ENCODE measurements around the gene TOM1L1.

The TOM1L1 gene

GRCh38 chr17:54891176-54891821 is 9.4 kb upstream of the TOM1L1 start:
- TF ChIP-seq Cebpa-rat (IDR thresholded peaks at IDR 0.05) = no peak
- Histone ChIP-seq H4K20me1 (no peaks in the 10 kb centered on the region), H3K9me3 (replicated peaks in 1 of 11) (no peaks in the 10 kb centered on the region), H3K9ac (no peak overlapping the region), H3K27me3 (no peaks in the 10 kb centered on the region), H3K36me3 (no peaks in the 10 kb centered on the region), H3K4me2 (no peak overlapping the region), H3K4me1 (no peaks in the 10 kb centered on the region), H3K4me3 (no peak overlapping the region), H3K27ac (no peak overlapping the region)

- Histone ChIP-seq H3K4me3 (no peak overlapping the region), H3K4me1 (no peaks in the 10 kb centered on the region), H3K4me2 (no peak overlapping the region), H3K27me3 (no peaks in the 10 kb centered on the region), H3K36me3 (no peaks in the 10 kb centered on the region), H3K9ac (no peak overlapping the region), H4K20me1 (no peaks in the 10 kb centered on the region), H3K9me3 (replicated peaks in 1 of 11) (no peaks in the 10 kb centered on the region), H3K27ac (no peak overlapping the region)
- no peak for TF ChIP-seq Cebpa-rat (IDR thresholded peaks at IDR 0.05)
Measured at GRCh38 chr17:54892360-54892759, 8.3 kb upstream of the TOM1L1 start.

- H3K27ac ChIP-seq = no peak overlapping the region
- H3K4me3 ChIP-seq = no peak overlapping the region
- H3K9ac ChIP-seq = no peak overlapping the region
- no peaks in the 10 kb centered on the region for H3K27me3 ChIP-seq
- H4K20me1 ChIP-seq = no peaks in the 10 kb centered on the region
- TF ChIP-seq Cebpa-rat (IDR thresholded peaks at IDR 0.05) = no peak
- peaks cover 9 to 17% (median 13%) of the 10 kb centered on the region in 11 experiments; a peak in 20 of 22 replicates for H3K9me3 ChIP-seq (replicated peaks in 1 of 11)
- H3K4me2 ChIP-seq = peak overlapping the region in 3 of 11 experiments; percentile 1 to 11 (median 2); a peak in 2 of 22 replicates
- H3K36me3 ChIP-seq = no peaks in the 10 kb centered on the region
- peaks cover 0 to 5% (median 0%) of the 10 kb centered on the region in 10 experiments; a peak in 1 of 20 replicates for H3K4me1 ChIP-seq
Measured at GRCh38 chr17:54898576-54898975, 2.1 kb upstream of the TOM1L1 start.

- no peak overlapping the region for H3K27ac ChIP-seq
- no peak overlapping the region for H3K9ac ChIP-seq
- peaks cover 0 to 5% (median 0%) of the 10 kb centered on the region in 10 experiments; a peak in 1 of 20 replicates for H3K4me1 ChIP-seq
- H3K9me3 ChIP-seq (replicated peaks in 1 of 11) = peaks cover 9 to 17% (median 13%) of the 10 kb centered on the region in 11 experiments; a peak in 20 of 22 replicates
- no peak overlapping the region for H3K4me3 ChIP-seq
- no peaks in the 10 kb centered on the region for H4K20me1 ChIP-seq
- TF ChIP-seq Cebpa-rat (IDR thresholded peaks at IDR 0.05) = no peak
- H3K36me3 ChIP-seq = no peaks in the 10 kb centered on the region
- no peak overlapping the region for H3K4me2 ChIP-seq
- no peaks in the 10 kb centered on the region for H3K27me3 ChIP-seq
Measured at GRCh38 chr17:54899201-54899600, 1.5 kb upstream of the TOM1L1 start.

- peaks cover 9 to 17% (median 13%) of the 10 kb centered on the region in 11 experiments; a peak in 20 of 22 replicates for H3K9me3 ChIP-seq (replicated peaks in 1 of 11)
- no peaks in the 10 kb centered on the region for H3K36me3 ChIP-seq
- peaks cover 0 to 5% (median 0%) of the 10 kb centered on the region in 10 experiments; a peak in 1 of 20 replicates for H3K4me1 ChIP-seq
- no peak overlapping the region for H3K27ac ChIP-seq
- no peak overlapping the region for H3K4me3 ChIP-seq
- H4K20me1 ChIP-seq = no peaks in the 10 kb centered on the region
- no peak overlapping the region for H3K9ac ChIP-seq
- H3K27me3 ChIP-seq = no peaks in the 10 kb centered on the region
- H3K4me2 ChIP-seq = no peak overlapping the region
- TF ChIP-seq Cebpa-rat (IDR thresholded peaks at IDR 0.05) = no peak
Measured at GRCh38 chr17:54899721-54900456, 763 bp upstream of the TOM1L1 start.

GRCh38 chr17:54901230-54901822 is 674 bp downstream of the TOM1L1 start:
- no peaks in the 10 kb centered on the region for H3K36me3 ChIP-seq
- H3K9me3 ChIP-seq (replicated peaks in 1 of 11) = peaks cover 9 to 17% (median 13%) of the 10 kb centered on the region in 11 experiments; a peak in 20 of 22 replicates
- no peak overlapping the region for H3K9ac ChIP-seq
- no peaks in the 10 kb centered on the region for H3K27me3 ChIP-seq
- no peak for TF ChIP-seq Cebpa-rat (IDR thresholded peaks at IDR 0.05)
- no peak overlapping the region for H3K27ac ChIP-seq
- no peaks in the 10 kb centered on the region for H4K20me1 ChIP-seq
- no peak overlapping the region for H3K4me2 ChIP-seq
- peaks cover 0 to 5% (median 0%) of the 10 kb centered on the region in 10 experiments; a peak in 1 of 20 replicates for H3K4me1 ChIP-seq
- no peak overlapping the region for H3K4me3 ChIP-seq

- Histone ChIP-seq H3K36me3 (no peaks in the 10 kb centered on the region), H3K4me2 (no peak overlapping the region), H3K9me3 (replicated peaks in 1 of 11) (peaks cover 9 to 17% (median 13%) of the 10 kb centered on the region in 11 experiments; a peak in 20 of 22 replicates), H3K4me3 (no peak overlapping the region), H3K27me3 (no peaks in the 10 kb centered on the region), H3K9ac (no peak overlapping the region), H3K27ac (no peak overlapping the region), H4K20me1 (no peaks in the 10 kb centered on the region), H3K4me1 (peaks cover 0 to 5% (median 0%) of the 10 kb centered on the region in 10 experiments; a peak in 1 of 20 replicates)
- TF ChIP-seq Cebpa-rat (IDR thresholded peaks at IDR 0.05) = no peak
Measured at GRCh38 chr17:54902017-54902416, 1.4 kb downstream of the TOM1L1 start.

GRCh38 chr17:54902611-54903010 is 2.0 kb downstream of the TOM1L1 start:
- no peak overlapping the region for H3K27ac ChIP-seq
- H3K4me3 ChIP-seq = no peak overlapping the region
- H3K4me2 ChIP-seq = no peak overlapping the region
- H3K4me1 ChIP-seq = peaks cover 0 to 5% (median 0%) of the 10 kb centered on the region in 10 experiments; a peak in 1 of 20 replicates
- no peak for TF ChIP-seq Cebpa-rat (IDR thresholded peaks at IDR 0.05)
- H4K20me1 ChIP-seq = no peaks in the 10 kb centered on the region
- no peaks in the 10 kb centered on the region for H3K27me3 ChIP-seq
- no peaks in the 10 kb centered on the region for H3K36me3 ChIP-seq
- H3K9ac ChIP-seq = no peak overlapping the region
- peaks cover 9 to 17% (median 13%) of the 10 kb centered on the region in 11 experiments; a peak in 20 of 22 replicates for H3K9me3 ChIP-seq (replicated peaks in 1 of 11)

- TF ChIP-seq Cebpa-rat (IDR thresholded peaks at IDR 0.05) = no peak
- Histone ChIP-seq H3K27me3 (no peaks in the 10 kb centered on the region), H3K9ac (no peak overlapping the region), H3K27ac (no peak overlapping the region), H3K4me2 (no peak overlapping the region), H3K4me1 (peaks cover 0 to 5% (median 0%) of the 10 kb centered on the region in 10 experiments; a peak in 1 of 20 replicates), H4K20me1 (no peaks in the 10 kb centered on the region), H3K4me3 (no peak overlapping the region), H3K36me3 (no peaks in the 10 kb centered on the region), H3K9me3 (replicated peaks in 1 of 11) (peaks cover 9 to 17% (median 13%) of the 10 kb centered on the region in 11 experiments; a peak in 20 of 22 replicates)
Measured at GRCh38 chr17:54903375-54903774, 2.7 kb downstream of the TOM1L1 start.

Data from BLaER1 treated with 17β-estradiol and CSF1 and Interleukin-3, amounts not matched to agents 10 nM and 100 nM (cell line).